SK-N-MC (cell line): Measurements from ENCODE around the gene TRANK1.

ENCODE experiments used
- EZH2 ChIP-seq: fragments of 200-600 bp; sonication (generic); IDR thresholded peaks from one replicate; pipeline ENCODE4 v1.6.1; 2017; ENCODE audit warnings: antibody characterized with exemption
- POLR2AphosphoS5 ChIP-seq: IDR thresholded peaks from 2 replicates; pipeline ENCODE4 v1.6.1; 2012; ENCODE audit warnings: mild to moderate bottlenecking, low read depth, low read length, borderline replicate concordance

- TF ChIP-seq POLR2AphosphoS5 (no peak), EZH2 (no peak)
Observed at GRCh38 chr3:36892457-36893136, 52.3 kb downstream of the TRANK1 start.
